ENCODE measurements around the gene PLEKHM2.

The PLEKHM2 gene

DNA sequence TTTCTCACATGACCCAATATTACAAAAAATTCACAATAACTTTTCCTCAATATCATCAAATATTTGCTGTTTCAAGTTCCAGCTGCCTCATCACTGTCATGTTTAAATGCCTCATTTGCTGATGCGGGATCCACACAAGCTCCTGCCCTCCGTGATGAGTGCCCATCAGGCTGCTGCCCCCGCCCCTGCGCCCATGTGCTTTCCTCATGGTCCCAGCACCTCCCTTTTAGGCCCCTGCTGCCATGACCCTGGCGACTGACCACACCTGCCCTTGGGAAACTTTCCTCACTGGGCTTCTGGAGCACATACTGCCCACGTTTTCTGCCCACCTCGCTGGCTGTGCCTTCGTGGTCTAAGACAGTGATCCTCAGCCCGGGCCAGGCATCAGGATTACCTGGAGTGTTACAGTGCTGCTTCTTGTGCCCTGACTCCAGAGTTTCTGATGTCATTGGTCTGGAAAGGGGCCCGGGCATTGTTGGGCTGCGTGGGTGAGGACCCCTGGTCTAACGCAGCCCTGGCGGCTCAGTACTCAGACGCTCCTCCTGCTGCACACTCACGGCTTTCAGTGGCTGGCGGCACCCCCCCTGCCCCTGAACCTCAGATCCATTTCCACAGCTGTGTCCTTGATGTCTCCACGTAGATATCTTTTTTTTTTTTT is 20.5 kb downstream of the PLEKHM2 start:
- H3K27me3 Mint-ChIP-seq, result no peaks in the 10 kb centered on the region
- peaks cover 21% of the 10 kb centered on the region for H3K36me3 Mint-ChIP-seq (ENCODE audit: low read depth)
- H3K4me3 Mint-ChIP-seq, result no peak overlapping the region
- no peaks in the 10 kb centered on the region for H3K9me3 Mint-ChIP-seq
- H3K27ac Mint-ChIP-seq, result no peak overlapping the region
- H3K4me1 Mint-ChIP-seq (ENCODE audit: low read depth), result peaks cover 8% of the 10 kb centered on the region

GRCh38 chr1:15705184-15705566 is 21.1 kb downstream of the PLEKHM2 start:
- H3K4me1 Mint-ChIP-seq (ENCODE audit: low read depth), result peaks cover 8% of the 10 kb centered on the region
- H3K27me3 Mint-ChIP-seq, result no peaks in the 10 kb centered on the region
- H3K27ac Mint-ChIP-seq, result peak overlapping the region; percentile 32
- no peaks in the 10 kb centered on the region for H3K9me3 Mint-ChIP-seq
- peaks cover 21% of the 10 kb centered on the region for H3K36me3 Mint-ChIP-seq (ENCODE audit: low read depth)
- no peak overlapping the region for H3K4me3 Mint-ChIP-seq

DNA sequence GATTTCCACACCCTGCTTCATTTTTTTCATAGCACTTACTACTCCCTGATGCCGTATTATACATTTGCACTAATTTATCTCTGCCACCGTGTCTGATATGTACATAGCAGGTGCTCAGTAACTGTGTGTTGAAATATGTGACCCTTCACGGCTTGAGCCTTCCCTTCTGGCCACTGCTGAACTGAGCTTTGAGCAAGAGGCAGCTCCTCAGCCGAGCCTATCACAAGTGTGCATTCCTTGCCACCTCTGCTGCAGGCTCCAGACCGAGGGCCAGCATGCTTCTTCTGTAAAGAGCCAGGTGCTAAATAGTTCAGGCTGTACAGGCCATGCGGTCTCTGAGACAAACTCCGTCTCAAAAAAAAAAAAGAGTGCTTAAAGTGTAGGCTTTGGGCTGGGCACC is 22.6 kb downstream of the PLEKHM2 start:
- Mint-ChIP-seq H3K9me3 (no peaks in the 10 kb centered on the region), H3K4me3 (no peak overlapping the region), H3K27ac (peak overlapping the region; percentile 52), H3K27me3 (no peaks in the 10 kb centered on the region), H3K36me3 (ENCODE audit: low read depth) (peaks cover 17% of the 10 kb centered on the region), H3K4me1 (ENCODE audit: low read depth) (peaks cover 7% of the 10 kb centered on the region)

DNA sequence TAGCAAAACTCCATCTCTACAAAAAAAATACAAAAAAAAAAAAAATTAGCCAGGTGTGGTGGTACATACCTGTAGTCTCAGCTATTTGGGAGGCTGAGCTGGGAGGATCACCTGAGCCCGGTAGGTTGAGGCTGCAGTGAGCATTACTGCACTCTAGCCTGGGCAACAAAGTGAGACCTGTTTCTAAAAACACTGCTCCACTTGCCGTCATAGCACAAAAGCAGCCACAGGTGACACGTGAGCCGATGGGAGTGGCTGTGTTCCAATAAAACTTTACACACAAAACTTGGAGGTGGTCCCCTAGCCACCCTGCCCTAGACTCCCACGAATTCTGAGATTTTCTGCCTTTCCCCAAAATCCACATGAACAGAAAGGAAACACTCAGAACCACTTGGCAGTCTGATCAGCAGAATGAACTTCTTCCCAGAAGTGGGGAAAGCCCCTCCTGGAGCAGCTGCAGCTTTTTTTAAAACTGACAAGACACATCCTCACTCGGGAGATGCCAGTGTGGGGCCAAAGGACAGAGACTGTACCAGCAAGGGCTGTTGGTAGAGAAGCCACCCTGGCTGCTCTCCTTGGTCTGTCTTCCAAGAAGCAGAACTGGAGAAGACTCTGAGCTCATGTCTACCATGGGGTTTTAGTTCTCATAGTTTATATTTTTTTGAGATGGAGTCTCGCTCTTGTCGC is 23.3 kb downstream of the PLEKHM2 start:
- H3K9me3 Mint-ChIP-seq, result no peaks in the 10 kb centered on the region
- H3K36me3 Mint-ChIP-seq (ENCODE audit: low read depth), result peaks cover 15% of the 10 kb centered on the region
- H3K4me1 Mint-ChIP-seq (ENCODE audit: low read depth), result peaks cover 3% of the 10 kb centered on the region
- H3K27ac Mint-ChIP-seq, result no peak overlapping the region
- no peak overlapping the region for H3K4me3 Mint-ChIP-seq
- no peaks in the 10 kb centered on the region for H3K27me3 Mint-ChIP-seq

- Mint-ChIP-seq H3K27me3 (no peaks in the 10 kb centered on the region), H3K4me3 (no peak overlapping the region), H3K4me1 (ENCODE audit: low read depth) (peaks cover 3% of the 10 kb centered on the region), H3K9me3 (no peaks in the 10 kb centered on the region), H3K27ac (no peak overlapping the region), H3K36me3 (ENCODE audit: low read depth) (peaks cover 15% of the 10 kb centered on the region)
Measured at GRCh38 chr1:15708486-15709137, 24.5 kb downstream of the PLEKHM2 start.

DNA sequence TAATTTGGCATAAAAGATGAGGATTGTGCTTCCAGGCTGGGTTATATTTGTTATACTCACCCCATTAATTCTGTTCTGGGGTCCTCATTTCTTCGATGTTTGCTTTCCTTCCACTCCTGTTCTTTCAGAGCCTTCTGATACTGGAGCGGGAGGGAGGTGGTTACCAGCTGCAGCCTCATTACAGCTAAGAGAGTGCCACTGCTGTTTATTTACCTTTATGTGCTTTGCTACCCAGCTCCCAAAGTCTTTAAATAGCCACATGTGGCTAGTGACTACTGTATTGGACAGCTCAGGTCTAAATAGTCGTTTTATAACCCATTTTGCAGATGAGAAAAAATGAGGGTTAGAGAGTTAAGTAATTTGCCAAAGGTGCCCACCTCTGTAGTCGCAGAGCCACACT is 25.1 kb downstream of the PLEKHM2 start:
- Mint-ChIP-seq H3K4me3 (no peak overlapping the region), H3K27me3 (no peaks in the 10 kb centered on the region), H3K9me3 (no peaks in the 10 kb centered on the region), H3K27ac (no peak overlapping the region), H3K4me1 (ENCODE audit: low read depth) (peaks cover 3% of the 10 kb centered on the region), H3K36me3 (ENCODE audit: low read depth) (peaks cover 15% of the 10 kb centered on the region)

DNA sequence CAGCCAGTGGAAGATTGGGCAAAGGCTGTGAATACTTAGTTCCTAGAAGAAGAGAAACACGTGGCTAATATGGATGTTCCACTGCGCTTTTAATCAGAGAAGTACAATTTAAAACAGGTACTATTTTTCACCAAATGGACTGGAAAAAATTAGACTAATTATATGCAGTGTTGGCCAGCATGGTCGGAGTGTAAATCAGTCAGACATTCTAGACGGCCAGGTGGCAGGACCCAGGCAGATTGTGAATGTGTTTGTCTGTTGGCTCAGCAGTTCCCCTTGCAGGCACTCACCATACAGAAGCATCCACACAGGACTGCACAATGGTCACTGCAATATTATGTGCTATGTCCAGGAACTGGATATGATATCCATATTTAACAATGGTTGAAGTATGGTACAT is 28.0 kb downstream of the PLEKHM2 start:
- Mint-ChIP-seq H3K27ac (no peak overlapping the region), H3K36me3 (ENCODE audit: low read depth) (no peaks in the 10 kb centered on the region), H3K27me3 (no peaks in the 10 kb centered on the region), H3K4me1 (ENCODE audit: low read depth) (no peaks in the 10 kb centered on the region), H3K4me3 (no peak overlapping the region), H3K9me3 (no peaks in the 10 kb centered on the region)

- H3K27me3 Mint-ChIP-seq, result no peaks in the 10 kb centered on the region
- no peak overlapping the region for H3K27ac Mint-ChIP-seq
- no peaks in the 10 kb centered on the region for H3K9me3 Mint-ChIP-seq
- no peaks in the 10 kb centered on the region for H3K4me1 Mint-ChIP-seq (ENCODE audit: low read depth)
- peaks cover 15% of the 10 kb centered on the region for H3K36me3 Mint-ChIP-seq (ENCODE audit: low read depth)
- H3K4me3 Mint-ChIP-seq, result no peak overlapping the region
Measured at GRCh38 chr1:15714406-15715136, 30.5 kb downstream of the PLEKHM2 start.

GRCh38 chr1:15717418-15718125 is 33.5 kb downstream of the PLEKHM2 start:
- Mint-ChIP-seq H3K36me3 (ENCODE audit: low read depth) (peaks cover 19% of the 10 kb centered on the region), H3K27me3 (no peaks in the 10 kb centered on the region), H3K27ac (no peak overlapping the region), H3K4me3 (no peak overlapping the region), H3K9me3 (no peaks in the 10 kb centered on the region), H3K4me1 (ENCODE audit: low read depth) (no peaks in the 10 kb centered on the region)

DNA sequence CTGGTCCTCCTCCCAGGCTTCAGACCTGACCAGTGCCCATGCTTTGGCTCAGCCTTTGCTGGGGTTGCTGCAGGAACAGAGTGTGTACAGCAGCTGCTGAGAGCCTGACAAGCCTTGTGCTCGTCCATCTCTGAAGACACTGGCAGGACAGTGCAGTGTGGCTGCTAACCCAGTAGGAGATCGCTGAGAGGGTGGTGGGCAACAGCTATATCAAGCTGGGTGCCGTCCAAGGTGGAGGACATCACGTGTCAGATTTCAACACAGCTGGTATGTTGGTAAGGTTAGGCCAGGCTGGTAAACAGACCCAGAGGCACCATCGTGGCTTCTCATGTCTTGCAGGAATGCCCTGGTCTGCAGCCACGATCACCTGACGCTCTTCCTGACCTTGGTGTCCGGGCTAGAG is 34.1 kb downstream of the PLEKHM2 start:
- Mint-ChIP-seq H3K36me3 (ENCODE audit: low read depth) (peaks cover 19% of the 10 kb centered on the region), H3K27ac (no peak overlapping the region), H3K4me1 (ENCODE audit: low read depth) (no peaks in the 10 kb centered on the region), H3K9me3 (no peaks in the 10 kb centered on the region), H3K27me3 (no peaks in the 10 kb centered on the region), H3K4me3 (no peak overlapping the region)

DNA sequence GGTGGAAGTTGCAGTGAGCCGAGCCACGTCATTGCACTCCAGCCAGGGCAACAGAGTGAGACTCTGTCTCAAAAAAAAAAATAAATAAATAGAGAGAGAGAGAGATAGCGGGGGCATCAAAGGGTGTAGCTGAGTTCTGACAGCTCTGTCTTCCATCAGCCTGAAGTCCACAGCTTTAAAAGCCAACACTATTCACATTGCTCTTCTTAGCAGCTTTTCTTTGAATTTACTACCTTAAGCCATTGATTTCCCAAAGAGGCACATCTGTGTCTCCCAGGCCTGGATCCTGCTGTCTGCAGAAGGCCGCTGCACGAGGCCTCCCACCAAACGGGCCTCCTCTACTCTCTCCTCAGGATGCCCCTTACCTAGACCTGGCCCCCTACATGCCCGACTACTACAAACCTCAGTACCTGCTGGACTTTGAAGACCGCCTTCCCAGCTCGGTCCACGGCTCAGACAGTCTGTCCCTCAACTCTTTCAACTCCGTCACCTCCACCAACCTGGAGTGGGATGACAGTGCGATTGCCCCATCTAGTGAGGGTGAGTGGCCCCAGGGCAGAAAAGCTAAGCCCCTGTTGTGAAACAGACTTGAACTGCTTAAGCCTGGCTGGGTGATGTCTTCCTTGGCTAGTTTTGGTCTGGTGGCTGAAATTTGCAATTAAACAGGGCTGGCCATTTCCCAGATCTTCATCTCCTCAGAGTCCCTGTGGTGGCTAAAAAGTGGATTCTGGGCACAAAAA is 35.4 kb downstream of the PLEKHM2 start:
- no peaks in the 10 kb centered on the region for H3K4me1 Mint-ChIP-seq (ENCODE audit: low read depth)
- no peaks in the 10 kb centered on the region for H3K9me3 Mint-ChIP-seq
- H3K27ac Mint-ChIP-seq, result no peak overlapping the region
- no peak overlapping the region for H3K4me3 Mint-ChIP-seq
- H3K36me3 Mint-ChIP-seq (ENCODE audit: low read depth), result peaks cover 19% of the 10 kb centered on the region
- no peaks in the 10 kb centered on the region for H3K27me3 Mint-ChIP-seq

GRCh38 chr1:15720861-15721260 is 36.7 kb downstream of the PLEKHM2 start:
- Mint-ChIP-seq H3K27me3 (no peaks in the 10 kb centered on the region), H3K4me3 (no peak overlapping the region), H3K27ac (no peak overlapping the region), H3K4me1 (ENCODE audit: low read depth) (no peaks in the 10 kb centered on the region), H3K9me3 (no peaks in the 10 kb centered on the region), H3K36me3 (ENCODE audit: low read depth) (peaks cover 19% of the 10 kb centered on the region)

- Mint-ChIP-seq H3K27me3 (no peaks in the 10 kb centered on the region), H3K36me3 (ENCODE audit: low read depth) (peaks cover 22% of the 10 kb centered on the region), H3K27ac (no peak overlapping the region), H3K4me3 (no peak overlapping the region), H3K4me1 (ENCODE audit: low read depth) (no peaks in the 10 kb centered on the region), H3K9me3 (no peaks in the 10 kb centered on the region)
Measured at GRCh38 chr1:15722411-15722810, 38.3 kb downstream of the PLEKHM2 start.
